Measurements from ENCODE around the gene NT5C2.
A peak's percentile ranks its signal among the peaks of the same experiment; 100 is the strongest.
"Not testable (repeated sequence)": the region's sequence is repeated elsewhere in the genome, so short reads cannot be mapped to it uniquely, and the experiment has no call there.

The NT5C2 gene

DNA sequence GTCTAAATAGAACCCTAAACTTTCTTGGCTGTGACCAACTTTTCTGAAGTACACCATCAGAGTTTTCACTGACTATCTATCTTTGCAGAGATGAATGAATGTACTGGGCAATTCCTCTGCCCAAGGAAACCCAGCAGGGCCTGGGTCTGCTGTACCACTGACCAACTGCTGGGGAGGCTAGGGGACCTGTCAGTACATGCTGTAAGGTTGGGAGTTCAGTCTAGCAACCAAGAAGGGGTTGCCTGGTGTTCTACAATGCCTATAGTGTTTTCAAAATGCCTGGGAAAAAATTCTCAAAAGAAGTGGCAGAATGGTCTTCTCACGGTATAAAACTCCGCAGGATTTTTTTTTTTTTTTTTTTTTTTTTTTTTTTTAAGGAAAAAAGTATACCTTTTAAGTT lies 106.3 kb downstream of the NT5C2 start:
- no peak for DNase-seq (ENCODE audit: low spot score)

DNA sequence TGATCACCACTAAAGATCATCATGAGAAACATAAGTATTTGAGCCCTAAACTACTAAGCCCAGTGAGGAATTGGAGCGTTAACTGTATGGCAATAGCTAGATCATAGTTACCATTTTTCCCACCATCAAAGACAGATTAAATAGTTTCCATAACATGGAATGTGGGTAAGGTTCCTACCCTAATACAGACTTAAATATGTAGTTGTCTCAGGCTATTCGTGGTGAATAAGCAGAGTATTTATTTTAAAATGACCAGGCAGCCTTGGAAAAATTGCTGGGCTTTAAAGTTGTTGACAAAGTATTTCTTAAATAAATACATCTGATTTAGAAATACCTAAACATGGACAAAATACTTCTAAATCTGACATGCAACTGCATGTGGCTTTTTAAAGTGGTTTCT lies 106.8 kb downstream of the NT5C2 start:
- DNase-seq (ENCODE audit: low spot score): no peak

DNA sequence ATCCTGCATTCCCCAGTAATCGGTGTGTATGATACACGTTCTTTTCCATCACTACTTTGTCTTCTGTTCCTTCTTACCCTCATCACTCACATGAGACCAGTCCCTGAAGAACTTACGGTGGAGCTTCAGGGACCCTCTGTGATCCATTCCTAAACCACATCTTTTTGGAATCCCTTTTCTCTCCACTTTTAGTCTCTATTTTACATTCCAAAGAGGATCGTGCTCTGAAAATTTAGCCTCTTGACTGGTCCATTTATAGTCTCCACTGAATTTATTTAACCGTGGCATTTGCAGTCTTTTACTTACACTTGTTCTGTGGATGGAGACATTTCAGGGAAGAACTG lies 109.1 kb downstream of the NT5C2 start:
- DNase-seq (ENCODE audit: low spot score): no peak

DNA sequence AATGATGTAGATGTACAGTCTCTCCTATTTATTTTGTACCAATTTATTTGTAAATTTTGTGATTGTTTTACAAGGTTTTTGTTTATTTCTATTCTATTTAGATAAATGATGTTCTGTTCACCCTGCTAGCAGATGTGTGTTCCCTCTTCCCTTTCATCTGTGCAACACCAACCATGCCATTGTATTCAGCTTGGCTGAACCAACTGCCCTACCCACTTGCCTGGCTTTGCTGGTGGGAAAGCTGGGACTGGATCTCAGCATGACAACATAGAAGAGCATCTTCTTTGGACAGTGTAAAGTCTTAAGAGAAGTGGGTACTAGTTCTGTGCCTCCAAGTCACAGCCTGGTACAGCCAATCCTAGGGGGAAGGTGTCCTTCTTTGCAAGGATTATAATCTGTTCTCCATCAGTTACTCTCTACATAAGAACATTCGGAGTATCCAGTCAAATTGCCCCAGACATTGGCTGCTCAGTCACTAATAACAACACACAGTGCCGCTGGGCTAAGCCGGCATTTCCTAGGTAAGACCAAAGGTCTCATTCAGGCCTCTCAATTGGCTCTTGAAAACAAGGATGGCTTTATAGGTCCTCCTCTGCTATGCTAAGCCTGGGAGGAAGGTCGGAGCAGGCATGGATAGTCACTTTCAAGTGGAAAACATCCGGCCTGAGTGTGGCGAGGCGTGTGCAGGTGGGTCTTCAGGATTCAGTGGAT lies 109.7 kb downstream of the NT5C2 start:
- DNase-seq (ENCODE audit: low spot score): peak; percentile 85

DNA sequence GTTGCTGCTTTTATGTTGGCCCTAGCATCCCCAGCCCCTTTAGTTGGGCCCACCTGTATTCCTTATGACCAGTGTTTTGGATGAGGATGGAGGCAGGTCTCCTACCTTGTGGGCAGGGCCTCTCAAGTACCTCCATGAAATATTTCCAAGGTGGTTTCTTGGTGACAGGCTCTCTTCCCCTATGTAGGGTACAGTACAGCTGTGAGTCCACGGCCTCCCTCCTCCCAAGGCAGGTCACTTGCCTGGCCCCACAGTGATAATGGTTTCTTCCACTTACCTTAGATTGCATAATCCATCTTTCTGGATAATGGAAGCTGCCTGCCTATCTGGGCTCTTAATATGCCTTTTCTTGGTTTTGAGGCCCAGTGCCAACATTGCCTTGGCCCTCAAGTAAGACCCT lies 110.4 kb downstream of the NT5C2 start:
- DNase-seq (ENCODE audit: low spot score): no peak

DNA sequence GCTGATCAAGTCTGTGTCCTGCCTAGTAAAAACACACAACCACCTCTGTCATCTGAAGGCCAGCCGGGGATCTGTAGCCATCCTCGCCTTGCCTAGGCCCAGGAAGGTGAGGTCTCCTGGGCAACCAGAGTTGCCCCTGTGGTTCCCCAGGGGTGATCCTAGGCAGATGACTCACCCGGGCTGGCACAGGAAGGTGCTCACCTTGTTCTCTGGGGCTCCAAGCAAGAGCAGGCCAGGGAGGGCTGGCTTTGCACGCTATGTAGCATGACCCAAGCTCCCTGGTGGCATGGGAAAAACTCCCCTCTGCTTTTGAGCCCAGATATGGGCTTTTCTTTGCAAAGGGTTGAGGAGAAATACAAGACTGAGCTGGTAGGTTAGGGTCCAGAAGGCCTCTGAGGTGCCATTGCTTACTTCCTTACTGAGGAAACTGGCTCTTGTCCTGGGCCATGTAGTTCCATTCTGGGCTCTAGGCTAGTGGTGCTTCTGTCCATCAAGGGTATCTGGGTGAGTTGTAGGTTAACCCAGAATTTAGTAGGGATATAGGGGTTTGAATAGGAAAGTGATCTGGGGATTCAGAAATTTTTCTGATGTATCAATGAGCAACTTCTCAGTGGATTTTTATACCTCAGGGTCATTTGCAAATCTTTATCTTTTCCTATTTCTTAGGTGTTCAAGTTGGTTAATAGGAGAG lies 112.0 kb downstream of the NT5C2 start:
- no peak for DNase-seq (ENCODE audit: low spot score)

DNA sequence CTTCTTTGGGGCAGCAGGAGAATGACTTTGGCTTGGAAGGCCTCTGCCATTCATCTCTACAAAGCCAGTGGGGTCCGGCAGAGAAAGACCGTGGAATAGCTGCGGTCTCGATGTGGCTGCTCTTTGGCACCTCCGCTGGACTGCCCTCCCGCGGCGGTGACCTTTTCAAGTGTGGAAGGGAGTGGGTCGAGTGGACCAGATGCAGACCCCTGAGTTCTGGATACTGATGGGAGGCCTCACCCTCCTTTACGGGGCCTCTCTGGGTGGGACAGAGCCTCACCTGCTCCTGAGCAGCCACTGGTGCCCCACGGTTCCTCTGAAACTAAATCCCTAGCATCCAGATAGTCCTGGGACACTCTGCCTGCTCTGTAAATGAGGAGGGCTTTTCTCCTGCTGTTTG lies 113.1 kb downstream of the NT5C2 start:
- DNase-seq (ENCODE audit: low spot score): no peak

DNA sequence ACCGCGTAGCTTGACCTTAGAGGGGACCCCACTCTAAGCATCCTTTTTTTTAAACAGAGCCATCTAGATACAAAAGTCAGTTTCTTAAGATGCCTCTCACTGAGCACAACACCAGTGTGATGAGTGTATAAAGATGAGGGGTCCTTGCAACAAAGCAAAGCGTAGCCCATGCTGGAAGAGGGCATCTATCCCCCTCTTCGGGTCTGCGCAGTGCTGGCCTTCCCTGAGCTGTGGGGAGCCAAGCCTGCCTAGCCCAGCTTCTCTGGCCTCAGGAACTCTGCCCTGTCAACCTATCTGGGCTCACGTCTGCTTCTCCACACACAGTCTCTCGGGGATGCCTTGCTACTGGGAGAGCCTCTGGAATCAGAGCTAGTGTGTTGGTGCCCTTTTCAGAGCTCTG lies 114.0 kb downstream of the NT5C2 start:
- DNase-seq (ENCODE audit: low spot score): no peak

DNA sequence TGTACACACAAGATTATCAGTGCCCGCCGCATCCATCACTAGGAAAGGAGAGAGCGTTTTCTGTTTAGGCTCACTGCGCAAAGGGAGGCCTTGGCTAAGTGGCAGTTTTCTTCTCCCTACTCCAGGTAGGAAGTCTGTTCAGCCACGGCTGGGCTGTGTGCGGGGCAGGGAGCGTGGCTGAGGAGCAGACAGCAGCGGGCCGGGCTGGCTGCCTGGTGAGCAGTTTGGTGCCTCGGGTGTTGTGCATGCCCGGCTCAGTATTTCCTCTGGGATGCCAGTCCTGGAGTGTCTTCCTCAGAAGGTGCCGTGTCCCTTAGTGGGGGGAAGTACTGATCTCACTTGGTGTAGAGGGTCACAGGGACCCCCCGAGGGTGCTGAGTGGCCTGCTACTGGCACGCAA lies 114.4 kb downstream of the NT5C2 start:
- no peak for DNase-seq (ENCODE audit: low spot score)

DNA sequence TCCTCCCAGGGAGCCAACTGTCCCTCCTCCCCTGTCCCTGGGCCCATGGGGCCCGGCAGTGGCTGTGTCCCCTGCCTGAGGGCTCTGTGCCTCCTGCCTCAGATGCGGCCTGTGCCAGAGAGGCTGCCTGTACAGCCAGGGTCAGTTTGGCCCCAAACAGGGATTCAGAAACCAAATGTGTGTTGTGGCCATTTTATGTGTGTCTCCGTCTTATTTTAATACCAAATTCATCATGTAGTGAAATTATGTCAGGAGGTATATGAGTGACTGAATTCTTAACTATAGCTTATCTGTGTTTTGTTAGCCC lies 114.8 kb downstream of the NT5C2 start:
- DNase-seq (ENCODE audit: low spot score): no peak

DNA sequence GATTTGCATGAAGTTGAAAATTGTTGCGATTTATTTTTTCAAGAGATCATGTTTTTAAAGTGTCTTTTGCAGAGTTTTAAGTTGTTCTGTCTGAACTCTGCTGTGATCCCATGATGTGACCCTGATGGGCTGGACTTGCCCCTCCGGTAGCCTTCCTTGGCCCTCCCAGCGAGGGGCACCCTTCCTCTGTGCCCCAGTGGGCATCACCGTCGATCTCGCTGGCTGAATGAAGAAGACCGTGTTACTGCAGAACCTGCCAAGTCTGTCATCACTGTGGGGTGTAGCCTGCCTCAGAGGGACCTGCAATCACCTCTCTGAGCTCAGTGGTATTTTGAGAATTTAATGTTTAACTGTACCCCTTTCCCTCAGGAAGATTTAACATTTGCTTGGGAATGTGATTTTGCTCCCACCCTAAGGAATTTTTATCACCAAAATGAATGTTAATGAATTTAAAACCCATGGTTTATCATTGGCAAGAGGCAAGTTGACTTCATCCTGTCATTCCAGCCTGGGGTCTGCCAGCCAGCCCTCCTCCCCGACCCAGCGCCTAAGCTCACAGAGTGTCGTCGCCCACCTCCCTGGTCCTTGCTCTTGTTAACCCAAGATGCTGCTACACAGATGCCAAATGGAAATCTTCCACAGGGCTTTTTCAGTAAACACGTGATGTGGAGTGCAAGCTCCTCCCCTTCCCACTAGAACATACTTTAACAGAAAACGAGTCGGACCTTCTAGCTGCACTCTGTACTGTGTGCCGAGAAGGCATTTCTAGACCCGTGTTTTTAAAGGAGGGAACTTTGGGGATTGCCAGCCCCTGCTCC lies 115.4 kb downstream of the NT5C2 start:
- DNase-seq (ENCODE audit: low spot score): no peak

DNA sequence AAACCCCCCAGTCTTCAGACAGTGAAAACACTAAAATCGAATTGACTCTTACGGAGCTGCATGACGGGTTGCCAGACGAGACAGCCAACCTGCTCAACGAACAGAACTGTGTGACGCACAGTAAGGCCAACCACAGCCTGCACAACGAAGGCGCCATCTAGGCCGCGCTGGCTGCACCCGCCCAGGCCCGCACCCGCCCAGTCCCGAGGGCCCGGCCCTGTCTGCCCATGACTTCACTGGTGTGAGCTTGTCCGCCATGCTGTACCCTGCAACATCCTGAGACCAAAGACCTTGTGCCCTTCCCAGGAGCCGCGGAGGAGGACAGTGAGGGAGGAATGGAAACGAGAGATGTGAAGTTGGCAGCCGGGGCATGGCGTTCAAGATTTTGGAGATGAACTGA lies 116.1 kb downstream of the NT5C2 start:
- no peak for DNase-seq (ENCODE audit: low spot score)

DNA sequence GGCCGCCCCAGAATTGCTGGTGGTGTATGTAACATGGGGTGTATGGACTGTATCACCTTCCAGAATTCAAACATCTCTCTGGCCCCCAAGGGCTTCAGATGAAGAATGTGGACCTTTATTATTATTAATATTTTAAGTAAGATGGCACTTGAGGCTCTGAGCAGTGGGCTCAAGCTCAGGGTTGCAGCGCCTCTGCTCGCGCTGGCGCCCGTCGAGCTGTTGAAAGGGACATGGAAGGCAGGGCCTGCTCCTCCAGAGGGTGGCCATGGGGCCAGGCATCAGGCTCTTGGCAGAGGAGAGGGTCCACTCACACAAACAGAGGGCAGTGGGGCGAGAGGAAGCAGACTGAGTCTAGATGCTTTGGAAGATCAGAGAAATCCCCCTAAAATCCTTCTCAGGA lies 120.2 kb downstream of the NT5C2 start:
- DNase-seq (ENCODE audit: low spot score): no peak

DNA sequence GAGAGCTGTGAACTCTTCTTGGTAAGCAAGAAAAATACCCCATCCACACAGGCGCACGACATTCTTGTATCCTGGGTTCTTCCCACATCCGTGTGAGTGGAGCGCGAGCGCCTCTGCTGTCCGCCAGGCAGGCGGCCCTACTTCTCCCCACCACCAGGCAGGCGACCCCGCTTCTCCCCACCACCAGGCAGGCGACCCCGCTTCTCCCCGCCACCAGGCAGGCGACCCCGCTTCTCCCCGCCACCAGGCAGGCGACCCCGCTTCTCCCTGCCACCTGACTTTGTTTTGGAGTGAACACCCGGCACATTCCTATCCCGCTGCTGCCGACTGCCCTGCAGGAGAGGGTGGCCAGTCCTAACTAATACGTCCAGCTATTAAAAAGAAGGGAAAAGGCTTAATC lies 120.8 kb downstream of the NT5C2 start:
- DNase-seq (ENCODE audit: low spot score): no peak

DNA sequence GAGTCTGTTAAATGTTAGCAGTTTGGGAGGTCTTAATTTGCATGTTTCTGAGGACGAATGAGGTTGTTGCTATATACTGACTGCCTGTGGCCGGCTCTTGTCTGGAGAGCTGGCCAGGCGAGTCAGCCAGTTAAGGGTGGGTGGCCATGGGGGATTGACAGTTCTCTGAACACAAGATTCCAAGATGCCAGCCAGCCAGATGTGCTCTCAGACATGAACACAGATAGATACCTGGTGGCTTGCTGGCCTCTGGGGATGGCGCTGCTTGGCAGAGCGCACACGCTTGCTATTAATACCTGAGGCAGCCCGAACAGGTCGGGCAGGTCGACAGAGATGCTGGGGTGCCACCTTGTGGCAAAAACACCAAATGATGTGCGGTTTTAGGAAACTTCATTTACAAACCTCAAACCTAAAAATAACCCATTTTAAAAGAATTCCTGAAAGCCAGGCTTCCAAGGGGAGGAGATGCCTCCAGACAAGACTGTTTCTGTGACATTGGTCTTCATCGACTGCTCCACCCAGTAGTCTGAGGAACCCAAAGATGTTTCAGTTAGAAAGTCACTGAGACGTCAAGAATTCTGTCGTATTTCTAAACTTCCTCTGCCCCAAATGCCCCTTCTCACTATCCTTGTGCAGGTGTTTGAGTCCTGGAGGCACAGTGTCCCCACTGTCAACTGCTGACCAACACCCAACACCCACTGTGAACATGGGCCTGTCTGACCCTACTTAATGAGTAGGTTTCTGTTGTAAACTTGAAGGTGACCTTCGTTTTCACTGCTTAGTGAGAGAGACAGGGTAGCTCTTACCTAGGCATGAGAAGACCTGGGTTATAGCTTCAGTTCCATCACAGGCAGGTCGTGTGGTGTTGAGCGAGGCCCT lies 123.4 kb downstream of the NT5C2 start:
- DNase-seq (ENCODE audit: low spot score): no peak

DNA sequence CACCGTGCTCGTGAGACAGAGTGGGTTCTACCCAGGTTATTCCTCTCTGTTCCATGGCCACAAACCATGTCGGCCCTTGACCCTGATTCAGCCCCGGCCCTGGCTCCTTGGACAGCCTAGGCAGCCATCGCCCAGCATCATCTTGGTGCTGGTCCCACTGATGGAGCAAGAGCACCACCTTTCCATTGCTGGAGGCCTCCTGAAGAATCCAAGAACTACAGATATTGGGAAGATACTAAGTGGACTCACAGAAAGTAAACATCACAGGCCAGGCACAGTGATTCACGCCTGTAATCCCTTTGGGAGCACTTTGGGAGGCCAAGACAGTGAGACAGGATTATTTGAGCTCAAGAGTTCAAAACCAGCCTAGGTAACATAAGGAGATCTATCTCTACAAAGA lies 125.1 kb downstream of the NT5C2 start:
- DNase-seq (ENCODE audit: low spot score): no peak

DNA sequence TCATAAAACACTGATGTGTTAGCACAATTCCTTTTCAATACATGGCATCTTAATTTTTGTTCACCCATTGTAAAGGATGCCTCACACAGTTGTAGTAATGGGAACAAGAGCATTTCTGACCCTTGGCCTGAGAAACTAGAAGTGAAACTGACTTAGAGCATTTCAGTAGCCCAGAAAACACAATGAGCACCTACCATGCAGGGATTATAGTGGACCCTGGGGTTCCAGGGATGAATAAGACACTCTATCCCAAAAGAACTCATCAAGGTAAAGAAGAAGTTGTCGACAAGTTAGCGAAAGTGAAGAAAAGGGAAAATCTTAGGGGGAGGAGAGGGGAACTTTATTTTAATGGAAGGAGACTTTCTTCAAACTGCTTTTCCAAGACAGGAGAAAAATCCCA lies 125.6 kb downstream of the NT5C2 start:
- no peak for DNase-seq (ENCODE audit: low spot score)

DNA sequence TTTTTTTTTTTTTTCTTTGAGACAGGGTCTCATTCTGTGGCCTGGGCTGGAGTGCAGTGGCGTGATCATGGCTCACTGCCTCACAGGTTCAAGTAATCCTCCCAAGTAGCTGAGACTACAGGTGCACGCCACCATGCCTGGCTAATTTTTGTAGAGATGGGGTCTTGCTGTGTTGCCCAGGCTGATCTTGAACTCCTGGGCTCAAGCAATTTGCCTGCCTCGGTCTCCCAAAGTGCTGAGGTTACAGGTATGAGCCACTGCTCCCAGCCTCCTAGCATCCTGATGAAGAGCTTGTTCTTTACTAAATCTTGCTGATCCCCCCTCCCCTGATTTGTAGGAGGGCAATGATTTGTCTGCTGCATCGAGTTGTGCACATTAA lies 126.0 kb downstream of the NT5C2 start:
- DNase-seq (ENCODE audit: low spot score): not testable (repeated sequence)

DNA sequence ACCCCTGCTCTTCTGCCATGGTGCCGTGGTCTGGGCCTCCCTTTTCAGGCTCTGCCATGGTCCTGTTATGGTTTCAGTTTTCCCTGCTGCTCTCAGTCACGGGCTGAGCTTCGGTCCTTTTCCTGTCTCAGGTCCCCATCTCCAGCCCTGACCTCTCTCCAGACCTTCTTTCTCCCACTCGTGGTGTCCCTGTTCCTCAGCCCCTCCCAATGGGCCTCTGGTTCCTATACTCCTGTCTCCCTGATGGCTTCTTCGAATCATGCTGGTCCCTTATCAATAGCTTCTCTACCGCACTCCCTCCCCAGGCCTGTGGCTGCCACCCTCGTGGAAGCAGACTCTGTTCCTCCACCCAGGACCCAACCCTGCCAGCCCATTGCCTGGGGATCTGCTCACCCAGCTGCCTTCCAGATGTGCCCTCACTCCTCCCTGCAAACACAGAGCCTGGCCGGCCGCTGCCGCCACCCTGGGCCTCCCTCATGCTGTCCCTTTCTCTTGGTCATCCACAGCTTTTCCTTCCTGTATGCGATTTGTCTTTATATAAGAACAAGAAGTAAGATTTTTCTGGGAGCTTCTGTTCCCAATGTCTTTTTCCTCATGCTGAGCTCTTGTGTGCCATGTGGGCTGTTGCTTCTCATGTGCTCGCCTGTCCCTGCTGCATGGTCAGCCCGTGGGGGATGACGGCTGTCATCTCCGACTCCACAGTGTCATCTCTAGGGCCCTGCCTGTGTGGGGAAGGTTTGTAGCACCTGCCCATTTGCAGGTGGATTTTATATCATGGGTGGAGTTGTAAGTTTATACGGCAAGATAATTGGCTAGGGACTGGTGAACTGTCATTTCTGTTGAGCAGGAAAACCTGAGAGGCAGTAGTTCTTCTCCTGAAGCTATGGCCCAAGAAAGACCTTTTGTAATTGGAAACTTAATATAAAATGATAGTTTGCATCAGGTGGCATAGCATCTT lies 126.7 kb downstream of the NT5C2 start:
- DNase-seq (ENCODE audit: low spot score): no peak

DNA sequence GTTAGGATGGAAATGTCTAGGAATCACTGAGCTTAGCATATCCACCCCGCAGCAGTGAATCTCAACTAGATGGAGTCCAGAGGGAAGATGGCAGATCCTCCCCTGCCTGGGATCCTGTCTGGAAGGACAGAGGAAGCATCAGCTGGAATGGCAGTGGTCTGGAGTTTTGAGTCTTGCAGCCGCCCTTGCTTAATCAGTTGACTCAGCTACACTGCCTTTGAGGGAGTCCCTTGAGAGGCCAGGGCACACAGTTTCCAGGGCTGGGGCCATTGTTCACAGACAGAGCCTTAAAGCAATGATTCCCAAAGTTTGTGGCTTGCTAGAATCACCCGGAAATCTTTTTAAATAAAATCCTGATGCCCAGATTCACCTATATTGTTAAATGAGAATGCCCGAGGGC lies 128.1 kb downstream of the NT5C2 start:
- DNase-seq (ENCODE audit: low spot score): no peak

DNA sequence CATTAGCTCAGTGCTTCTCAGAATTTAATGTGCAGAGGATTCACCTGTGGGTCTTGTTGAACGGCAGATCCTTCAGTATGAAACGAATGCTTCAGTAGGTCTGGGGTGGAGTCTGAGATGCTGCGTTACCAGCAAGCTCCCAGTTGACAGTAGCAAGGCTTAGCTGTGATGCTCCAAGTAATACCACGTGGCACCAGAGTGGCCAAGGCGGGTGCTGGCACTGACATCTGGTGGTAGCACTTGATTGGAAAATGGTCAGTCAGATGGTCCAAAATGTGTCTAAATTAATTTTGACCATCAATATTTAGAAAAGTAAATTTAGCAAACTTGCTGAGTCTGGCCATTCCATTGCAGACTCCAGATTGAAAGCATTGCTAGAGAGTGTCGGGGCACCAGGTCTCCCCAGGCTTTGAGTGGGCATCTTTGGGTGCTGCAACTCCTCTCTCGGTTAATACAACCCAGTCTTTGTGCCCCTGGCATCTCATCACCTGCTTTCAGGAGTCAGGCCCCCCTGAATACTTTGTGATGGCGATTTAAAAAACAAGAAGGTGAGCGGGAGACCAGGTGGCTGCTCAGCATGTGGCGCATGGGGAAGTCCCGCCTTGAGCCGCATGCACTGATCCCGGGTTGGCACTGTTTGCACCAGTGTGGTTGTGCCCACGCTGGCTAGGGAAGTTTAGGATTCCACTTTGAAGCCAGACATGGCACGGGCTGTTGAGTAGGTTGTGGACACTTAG lies 130.1 kb downstream of the NT5C2 start:
- DNase-seq (ENCODE audit: low spot score): peak; percentile 82
